Measurements from ENCODE around the gene JHY. TPM values are rescaled to one million over a fixed set of nuclear protein-coding genes. Genes with fewer than 3 reads are reported as not detected.

JHY gene
- total and polyA plus RNA-seq, 8 donors, result 7.3 to 10.0 (median 8.5) TPM

DNA sequence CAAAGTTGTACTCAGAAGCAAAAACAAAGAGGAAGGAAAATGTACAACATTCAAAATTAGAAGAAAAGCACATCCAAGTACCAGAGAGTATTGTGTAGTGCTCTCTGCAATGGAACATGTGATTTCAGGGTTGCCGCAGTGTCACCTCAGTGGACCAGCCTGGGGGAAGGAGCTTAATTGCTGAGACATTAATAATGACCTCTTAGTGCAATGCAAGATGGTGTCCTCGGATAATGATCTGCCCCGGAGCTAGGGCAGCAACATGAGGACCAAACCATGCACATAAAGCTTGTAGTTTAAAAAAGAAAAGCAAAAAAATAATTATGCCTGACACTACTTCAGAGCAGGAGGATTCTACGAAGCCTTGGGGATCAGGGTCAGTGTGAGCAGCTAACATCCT lies 11.3 kb upstream of the JHY start:
- TF ChIP-seq, protein P1, sequence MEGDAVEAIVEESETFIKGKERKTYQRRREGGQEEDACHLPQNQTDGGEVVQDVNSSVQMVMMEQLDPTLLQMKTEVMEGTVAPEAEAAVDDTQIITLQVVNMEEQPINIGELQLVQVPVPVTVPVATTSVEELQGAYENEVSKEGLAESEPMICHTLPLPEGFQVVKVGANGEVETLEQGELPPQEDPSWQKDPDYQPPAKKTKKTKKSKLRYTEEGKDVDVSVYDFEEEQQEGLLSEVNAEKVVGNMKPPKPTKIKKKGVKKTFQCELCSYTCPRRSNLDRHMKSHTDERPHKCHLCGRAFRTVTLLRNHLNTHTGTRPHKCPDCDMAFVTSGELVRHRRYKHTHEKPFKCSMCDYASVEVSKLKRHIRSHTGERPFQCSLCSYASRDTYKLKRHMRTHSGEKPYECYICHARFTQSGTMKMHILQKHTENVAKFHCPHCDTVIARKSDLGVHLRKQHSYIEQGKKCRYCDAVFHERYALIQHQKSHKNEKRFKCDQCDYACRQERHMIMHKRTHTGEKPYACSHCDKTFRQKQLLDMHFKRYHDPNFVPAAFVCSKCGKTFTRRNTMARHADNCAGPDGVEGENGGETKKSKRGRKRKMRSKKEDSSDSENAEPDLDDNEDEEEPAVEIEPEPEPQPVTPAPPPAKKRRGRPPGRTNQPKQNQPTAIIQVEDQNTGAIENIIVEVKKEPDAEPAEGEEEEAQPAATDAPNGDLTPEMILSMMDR (IDR thresholded peaks at IDR 0.05), result no peak
- no peaks in the 10 kb centered on the region for H3K36me3 ChIP-seq
- DNase-seq (no peak), ATAC-seq (no peak)
- no peak overlapping the region for H3K27ac ChIP-seq
- no peaks in the 10 kb centered on the region for H3K27me3 ChIP-seq
- no peaks in the 10 kb centered on the region for H3K9me3 ChIP-seq
- H3K4me3 ChIP-seq, result no peak overlapping the region
- H3K4me1 ChIP-seq, result no peaks in the 10 kb centered on the region
- intact Hi-C loops (cut with DNase I), result no loop called here

DNA sequence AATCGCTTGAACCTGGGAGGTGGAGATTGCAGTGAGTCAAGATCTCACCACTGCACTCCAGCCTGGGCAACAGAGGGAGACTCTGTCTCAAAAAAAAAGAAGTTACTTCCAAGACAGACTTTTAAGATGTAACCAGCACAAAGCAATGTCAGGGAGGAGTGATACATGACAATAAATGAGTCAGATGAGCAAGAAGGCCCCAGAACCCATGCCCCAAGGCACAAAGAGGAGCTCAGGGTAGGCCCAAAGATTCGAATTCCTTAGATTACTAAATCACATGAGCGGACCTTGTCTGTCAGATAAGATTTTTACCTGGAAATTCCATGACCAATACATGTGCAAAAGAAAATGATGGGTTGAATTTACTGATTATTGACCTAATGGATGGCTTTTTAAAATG lies 10.5 kb upstream of the JHY start:
- Histone ChIP-seq H3K4me1 (no peaks in the 10 kb centered on the region), H3K9me3 (no peaks in the 10 kb centered on the region), H3K4me3 (no peak overlapping the region), H3K36me3 (no peaks in the 10 kb centered on the region), H3K27ac (no peak overlapping the region), H3K27me3 (no peaks in the 10 kb centered on the region)
- DNase-seq, result no peak
- TF ChIP-seq, protein P1 (IDR thresholded peaks at IDR 0.05), result no peak
- no peak for ATAC-seq
- intact Hi-C loops (cut with DNase I), result no loop called here

DNA sequence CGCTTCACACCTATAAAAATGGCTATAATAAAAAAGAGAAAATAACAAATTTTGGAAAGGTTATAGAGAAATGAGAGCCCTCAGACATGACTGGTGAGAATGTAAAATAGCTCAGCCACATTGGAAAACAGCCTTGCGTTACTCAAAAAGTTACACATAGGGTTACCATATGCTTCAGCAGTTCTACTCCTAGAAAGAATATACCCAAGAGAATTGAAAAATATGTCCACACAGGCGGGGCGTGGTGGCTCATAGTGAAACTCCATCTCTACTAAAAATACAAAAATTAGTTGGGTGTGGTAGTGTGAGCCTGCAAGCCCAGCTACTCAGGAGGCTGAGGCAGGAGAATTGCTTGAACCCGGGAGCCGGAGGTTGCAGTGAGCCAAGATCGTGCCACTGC lies 7.6 kb upstream of the JHY start:
- Histone ChIP-seq H3K4me1 (no peaks in the 10 kb centered on the region), H3K27ac (no peak overlapping the region), H3K9me3 (no peaks in the 10 kb centered on the region), H3K4me3 (no peak overlapping the region), H3K27me3 (no peaks in the 10 kb centered on the region), H3K36me3 (no peaks in the 10 kb centered on the region)
- DNase-seq, result no peak
- ATAC-seq, result no peak
- intact Hi-C loops (cut with DNase I), result no loop called here
- TF ChIP-seq, protein P1 (IDR thresholded peaks at IDR 0.05), result no peak

DNA sequence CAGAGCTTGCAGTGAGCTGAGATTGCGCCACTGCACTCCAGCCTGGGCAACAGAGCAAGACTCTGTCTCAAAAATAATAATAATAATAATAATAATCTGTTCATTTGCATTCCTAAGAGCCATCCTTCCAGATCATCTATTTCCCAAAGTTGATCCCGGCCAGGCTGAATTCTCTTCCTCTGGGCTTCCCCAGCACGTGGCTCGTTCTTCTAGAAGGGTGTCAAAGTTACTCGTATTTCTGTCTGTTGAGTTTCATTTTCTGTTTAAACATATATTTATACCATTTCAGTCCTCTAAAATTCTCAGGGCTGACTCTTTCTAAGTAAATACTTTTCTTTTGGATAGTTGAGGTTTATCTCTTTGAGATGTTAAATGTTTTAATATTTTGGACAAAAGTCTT lies 4.8 kb upstream of the JHY start:
- no peaks in the 10 kb centered on the region for H3K4me1 ChIP-seq
- no peak overlapping the region for H3K4me3 ChIP-seq
- peaks cover 0 to 11% of the 10 kb centered on the region in 2 donors for H3K27me3 ChIP-seq
- DNase-seq (no peak), ATAC-seq (no peak)
- H3K9me3 ChIP-seq, result no peaks in the 10 kb centered on the region
- intact Hi-C loops (cut with DNase I), result no loop called here
- TF ChIP-seq, protein P1 (IDR thresholded peaks at IDR 0.05), result no peak
- H3K36me3 ChIP-seq, result no peaks in the 10 kb centered on the region
- H3K27ac ChIP-seq, result no peak overlapping the region

DNA sequence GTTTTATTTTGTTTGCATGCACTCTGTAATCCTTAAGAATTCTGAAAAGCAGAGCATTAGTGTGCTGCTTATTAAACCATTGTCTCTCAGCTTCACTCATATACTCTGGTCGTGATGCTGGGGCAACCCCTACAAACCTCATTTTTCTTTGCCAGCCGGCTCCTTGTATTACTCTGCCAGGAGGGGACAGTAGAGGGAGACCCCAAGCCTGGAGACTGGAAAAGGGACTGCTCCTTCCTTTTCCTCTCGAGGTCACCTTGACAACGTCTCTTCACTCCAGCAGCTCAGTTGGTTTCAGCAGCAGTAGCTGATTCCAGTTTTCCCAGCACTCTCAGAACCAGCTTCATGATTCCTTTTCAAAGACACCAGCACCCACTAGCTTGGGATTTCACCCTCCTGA lies 2.8 kb upstream of the JHY start:
- intact Hi-C loops (cut with DNase I), result no loop called here
- DNase-seq, result no peak

More for the DNA sequence above, 2.8 kb upstream of the JHY start:
- Histone ChIP-seq H3K9me3 (no peaks in the 10 kb centered on the region), H3K36me3 (no peaks in the 10 kb centered on the region), H3K4me3 (no peak overlapping the region), H3K4me1 (peaks cover 7 to 8% of the 10 kb centered on the region in 2 donors), H3K27ac (no peak overlapping the region), H3K27me3 (peaks cover 0 to 19% of the 10 kb centered on the region in 2 donors)
- TF ChIP-seq, protein P1 (IDR thresholded peaks at IDR 0.05), result no peak
- ATAC-seq, result no peak

Measured in left lung (tissue), 10 donors.